ENCODE data around the gene DOCK8.

- no peak for TF ChIP-seq POLR2A (IDR thresholded peaks at IDR 0.05; ENCODE audit: low read length)
- TF ChIP-seq MAZ (IDR thresholded peaks at IDR 0.05; ENCODE audit: borderline replicate concordance, low read depth, low read length) = no peak
- TF ChIP-seq, protein P1, sequence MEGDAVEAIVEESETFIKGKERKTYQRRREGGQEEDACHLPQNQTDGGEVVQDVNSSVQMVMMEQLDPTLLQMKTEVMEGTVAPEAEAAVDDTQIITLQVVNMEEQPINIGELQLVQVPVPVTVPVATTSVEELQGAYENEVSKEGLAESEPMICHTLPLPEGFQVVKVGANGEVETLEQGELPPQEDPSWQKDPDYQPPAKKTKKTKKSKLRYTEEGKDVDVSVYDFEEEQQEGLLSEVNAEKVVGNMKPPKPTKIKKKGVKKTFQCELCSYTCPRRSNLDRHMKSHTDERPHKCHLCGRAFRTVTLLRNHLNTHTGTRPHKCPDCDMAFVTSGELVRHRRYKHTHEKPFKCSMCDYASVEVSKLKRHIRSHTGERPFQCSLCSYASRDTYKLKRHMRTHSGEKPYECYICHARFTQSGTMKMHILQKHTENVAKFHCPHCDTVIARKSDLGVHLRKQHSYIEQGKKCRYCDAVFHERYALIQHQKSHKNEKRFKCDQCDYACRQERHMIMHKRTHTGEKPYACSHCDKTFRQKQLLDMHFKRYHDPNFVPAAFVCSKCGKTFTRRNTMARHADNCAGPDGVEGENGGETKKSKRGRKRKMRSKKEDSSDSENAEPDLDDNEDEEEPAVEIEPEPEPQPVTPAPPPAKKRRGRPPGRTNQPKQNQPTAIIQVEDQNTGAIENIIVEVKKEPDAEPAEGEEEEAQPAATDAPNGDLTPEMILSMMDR (IDR thresholded peaks at IDR 0.05) = no peak
- TF ChIP-seq EP300 (IDR thresholded peaks at IDR 0.05) = no peak
- no peak for TF ChIP-seq RCOR1 (IDR thresholded peaks at IDR 0.05; ENCODE audit: low read depth, low read length)
- no peak for TF ChIP-seq EHF (CRISPR knock-in tag; IDR thresholded peaks at IDR 0.05)
- TF ChIP-seq JUN (IDR thresholded peaks at IDR 0.05) = no peak
- no peak for TF ChIP-seq ZNF302 (CRISPR knock-in tag; IDR thresholded peaks at IDR 0.05)
- TF ChIP-seq RNF2 (IDR thresholded peaks at IDR 0.05; ENCODE audit: borderline replicate concordance, low read depth) = no peak
- TF ChIP-seq MYC (IDR thresholded peaks at IDR 0.05; ENCODE audit: borderline replicate concordance, low read length) = no peak
- no peak for TF ChIP-seq KDM1A (IDR thresholded peaks at IDR 0.05; ENCODE audit: low read depth)
- TF ChIP-seq BHLHE40 (IDR thresholded peaks at IDR 0.05; ENCODE audit: low read depth, low read length) = no peak
Measured at GRCh38 chr9:215631-216155, 1.0 kb downstream of the DOCK8 start.
